ENCODE results near the gene ZNF469. TPM values are rescaled to one million over a fixed set of nuclear protein-coding genes. Genes with fewer than 3 reads are reported as not detected.
"Not testable (repeated sequence)": the region's sequence is repeated elsewhere in the genome, so short reads cannot be mapped to it uniquely, and the experiment has no call there.

The ZNF469 gene
- total RNA-seq, 1 experiment from 2014 or later: 1.7 TPM

GRCh38 chr16:88355389-88356123, 27.2 kb upstream of the ZNF469 start:
- in situ Hi-C loops (cut with HindIII; ENCODE audit: low pct_unique_long_range_greater_than_20kb, low sequenced_read_pairs): no loop called here
- no peak for DNase-seq (ENCODE audit: low read depth)

- in situ Hi-C loops (cut with HindIII; ENCODE audit: low pct_unique_long_range_greater_than_20kb, low sequenced_read_pairs): no loop called here
- no peak for DNase-seq (ENCODE audit: low read depth)
Observed at GRCh38 chr16:88356124-88356726, 26.5 kb upstream of the ZNF469 start.

DNA sequence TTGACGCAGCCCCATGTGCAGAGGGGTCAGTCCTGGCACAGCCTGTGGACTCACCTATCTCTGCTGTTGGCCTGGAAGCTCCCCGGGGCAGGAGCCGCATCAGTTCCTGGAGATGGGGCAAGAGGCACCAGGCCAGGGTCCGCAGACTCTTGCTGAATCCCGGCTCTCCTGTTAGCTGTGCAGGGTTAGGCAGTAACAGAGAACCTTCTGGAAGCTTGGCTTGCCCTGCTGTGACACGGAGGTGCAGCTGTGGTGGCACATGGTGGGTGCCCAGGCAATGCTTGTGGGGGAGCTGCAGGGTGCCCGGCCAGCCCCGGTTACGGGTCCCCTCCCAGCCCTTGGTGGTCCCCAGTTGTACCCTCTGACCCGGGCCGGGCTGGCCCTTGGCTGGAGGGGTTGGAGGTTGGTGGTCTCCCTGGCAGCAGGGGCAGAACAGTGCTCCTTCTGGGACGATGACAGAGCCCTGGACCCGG, 26.0 kb upstream of the ZNF469 start:
- in situ Hi-C loops (cut with HindIII; ENCODE audit: low pct_unique_long_range_greater_than_20kb, low sequenced_read_pairs): no loop called here

GRCh38 chr16:88357317-88358022, 25.3 kb upstream of the ZNF469 start:
- DNase-seq (ENCODE audit: low read depth): no peak
- in situ Hi-C loops (cut with HindIII; ENCODE audit: low pct_unique_long_range_greater_than_20kb, low sequenced_read_pairs): no loop called here

More for the DNA sequence above, 26.0 kb upstream of the ZNF469 start:
- no peak for DNase-seq (ENCODE audit: low read depth)

GRCh38 chr16:88358023-88358420, 24.7 kb upstream of the ZNF469 start:
- in situ Hi-C loops (cut with HindIII; ENCODE audit: low pct_unique_long_range_greater_than_20kb, low sequenced_read_pairs): no loop called here

GRCh38 chr16:88359008-88359407, 23.8 kb upstream of the ZNF469 start:
- no peak for DNase-seq (ENCODE audit: low read depth)
- in situ Hi-C loops (cut with HindIII; ENCODE audit: low pct_unique_long_range_greater_than_20kb, low sequenced_read_pairs): no loop called here

More at GRCh38 chr16:88358023-88358420, 24.7 kb upstream of the ZNF469 start:
- no peak for DNase-seq (ENCODE audit: low read depth)

- in situ Hi-C loops (cut with HindIII; ENCODE audit: low pct_unique_long_range_greater_than_20kb, low sequenced_read_pairs): not testable (repeated sequence)
Observed at GRCh38 chr16:88360401-88360800, 22.4 kb upstream of the ZNF469 start.

GRCh38 chr16:88360999-88361398, 21.8 kb upstream of the ZNF469 start:
- in situ Hi-C loops (cut with HindIII; ENCODE audit: low pct_unique_long_range_greater_than_20kb, low sequenced_read_pairs): no loop called here
- no peak for DNase-seq (ENCODE audit: low read depth)

More at GRCh38 chr16:88360401-88360800, 22.4 kb upstream of the ZNF469 start:
- not testable (repeated sequence) for DNase-seq (ENCODE audit: low read depth)

DNA sequence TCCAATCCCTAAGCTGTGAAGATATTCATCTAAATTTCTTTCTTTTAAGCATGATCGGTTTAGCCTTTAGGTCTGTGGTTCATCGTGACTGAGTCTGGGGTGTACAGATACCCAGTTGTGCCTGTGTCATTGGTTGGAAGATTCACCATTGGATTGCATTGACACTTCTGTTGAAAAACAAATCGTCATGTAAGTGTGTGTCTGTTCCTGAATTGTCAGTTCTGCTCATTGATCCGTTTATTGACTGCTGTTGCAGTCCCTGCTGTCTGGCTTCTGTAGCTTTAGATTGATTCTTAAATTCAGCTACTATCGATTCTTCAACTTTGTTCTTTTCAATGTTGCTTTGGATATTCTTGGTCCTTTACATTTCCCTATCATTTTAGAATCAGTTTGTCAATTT, 21.0 kb upstream of the ZNF469 start:
- in situ Hi-C loops (cut with HindIII; ENCODE audit: low pct_unique_long_range_greater_than_20kb, low sequenced_read_pairs): no loop called here
- DNase-seq (ENCODE audit: low read depth): no peak

- in situ Hi-C loops (cut with HindIII; ENCODE audit: low pct_unique_long_range_greater_than_20kb, low sequenced_read_pairs): no loop called here
- DNase-seq (ENCODE audit: low read depth): no peak
Observed at GRCh38 chr16:88363239-88363891, 19.4 kb upstream of the ZNF469 start.

DNA sequence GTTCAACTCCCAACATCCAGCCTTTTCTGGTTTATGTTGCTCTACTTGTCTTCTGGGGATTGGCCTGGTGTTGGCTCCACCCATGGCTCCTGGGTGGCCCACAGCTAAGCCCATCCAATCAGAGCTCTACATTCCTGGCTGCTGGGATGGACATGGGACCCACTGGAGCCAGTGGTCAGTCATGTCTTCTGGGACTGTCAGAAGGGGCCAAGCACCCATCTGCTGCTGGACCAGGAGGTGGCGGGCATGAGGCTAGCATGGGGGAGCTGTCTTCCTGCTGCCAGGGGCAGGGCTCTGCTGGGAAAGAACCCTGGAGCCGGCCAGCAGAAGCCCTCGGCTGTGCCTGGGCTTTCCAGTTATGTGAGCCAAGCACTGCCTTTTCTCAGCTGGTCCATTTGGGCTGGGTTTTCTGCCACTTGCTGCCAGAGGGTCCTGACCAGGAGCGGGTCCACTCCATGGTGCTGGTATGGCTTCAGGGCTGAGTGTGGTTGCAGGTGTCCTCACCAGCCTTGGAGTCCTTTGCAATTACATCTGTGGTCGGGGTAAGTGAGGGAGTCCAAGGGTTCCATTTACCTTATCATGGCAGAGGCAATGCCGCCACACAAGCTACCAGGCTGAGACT, 17.4 kb upstream of the ZNF469 start:
- DNase-seq (ENCODE audit: low read depth): no peak
- in situ Hi-C loops (cut with HindIII; ENCODE audit: low pct_unique_long_range_greater_than_20kb, low sequenced_read_pairs): no loop called here

GRCh38 chr16:88366032-88366703, 16.6 kb upstream of the ZNF469 start:
- no peak for DNase-seq (ENCODE audit: low read depth)
- in situ Hi-C loops (cut with HindIII; ENCODE audit: low pct_unique_long_range_greater_than_20kb, low sequenced_read_pairs): no loop called here

DNA sequence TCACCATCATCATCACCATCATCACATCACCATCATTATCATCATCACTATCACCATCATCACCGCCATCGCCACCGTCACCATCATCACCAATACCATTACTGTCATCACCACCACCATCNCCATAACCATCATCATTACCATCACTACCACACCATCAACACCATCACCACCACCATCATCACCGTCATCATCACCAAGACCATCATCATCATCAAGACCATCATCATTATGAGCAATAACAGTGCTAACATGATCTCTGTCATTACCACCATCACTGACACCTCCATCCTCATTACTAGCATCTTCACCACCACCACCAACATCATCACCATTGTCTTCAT, 16.1 kb upstream of the ZNF469 start:
- DNase-seq (ENCODE audit: low read depth): no peak
- in situ Hi-C loops (cut with HindIII; ENCODE audit: low pct_unique_long_range_greater_than_20kb, low sequenced_read_pairs): no loop called here

- DNase-seq (ENCODE audit: low read depth): no peak
- in situ Hi-C loops (cut with HindIII; ENCODE audit: low pct_unique_long_range_greater_than_20kb, low sequenced_read_pairs): no loop called here
Observed at GRCh38 chr16:88367560-88367959, 15.2 kb upstream of the ZNF469 start.

- DNase-seq (ENCODE audit: low read depth): no peak
- in situ Hi-C loops (cut with HindIII; ENCODE audit: low pct_unique_long_range_greater_than_20kb, low sequenced_read_pairs): no loop called here
Observed at GRCh38 chr16:88368036-88368435, 14.7 kb upstream of the ZNF469 start.

DNA sequence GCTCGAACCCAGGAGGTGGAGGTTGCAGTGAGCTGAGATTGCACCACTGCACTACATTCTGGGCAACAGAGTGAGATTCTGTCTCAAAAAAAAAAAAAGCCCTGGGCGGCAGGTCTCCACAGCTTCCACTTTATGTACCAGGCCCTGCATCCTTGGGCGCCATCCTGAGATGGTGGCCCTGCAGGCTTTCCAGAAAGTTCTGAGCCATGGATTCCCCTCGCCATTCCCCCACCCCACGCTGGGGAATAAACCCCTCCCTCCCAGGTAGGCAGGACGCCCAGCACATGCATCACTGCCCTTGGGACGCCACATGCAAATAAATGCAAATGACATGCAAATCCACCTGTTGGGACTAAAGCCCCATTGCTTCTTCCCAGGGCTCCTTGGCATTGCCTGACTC, 13.8 kb upstream of the ZNF469 start:
- no peak for DNase-seq (ENCODE audit: low read depth)
- in situ Hi-C loops (cut with HindIII; ENCODE audit: low pct_unique_long_range_greater_than_20kb, low sequenced_read_pairs): no loop called here

DNA sequence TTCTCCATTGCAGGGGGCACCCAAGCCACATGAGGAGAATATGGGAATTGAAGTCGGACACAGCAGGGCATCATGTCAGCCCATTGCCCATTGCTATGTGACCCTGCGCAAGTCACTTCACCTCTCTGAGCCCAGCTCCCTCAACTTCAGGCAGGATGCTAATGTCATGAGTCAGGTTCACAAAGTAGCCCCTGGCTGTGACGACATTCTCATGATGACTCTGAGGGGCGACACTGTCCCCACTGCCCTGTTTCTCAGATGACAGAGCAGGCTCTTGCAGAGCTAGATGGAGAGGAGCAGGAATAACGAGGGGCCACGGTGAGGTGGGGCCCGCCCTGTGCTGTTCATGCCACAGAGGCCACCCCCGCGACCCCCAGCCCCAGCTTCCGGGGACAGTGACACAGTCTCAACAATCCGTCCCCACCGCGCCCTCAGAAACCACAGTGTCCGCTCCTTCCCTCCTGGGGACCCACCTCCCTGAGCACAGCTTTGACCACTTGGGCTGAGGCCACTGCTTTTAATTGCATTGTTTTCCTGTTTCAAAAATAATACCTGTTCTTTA, 13.2 kb upstream of the ZNF469 start:
- no peak for DNase-seq (ENCODE audit: low read depth)
- in situ Hi-C loops (cut with HindIII; ENCODE audit: low pct_unique_long_range_greater_than_20kb, low sequenced_read_pairs): no loop called here

- in situ Hi-C loops (cut with HindIII; ENCODE audit: low pct_unique_long_range_greater_than_20kb, low sequenced_read_pairs): no loop called here
- DNase-seq (ENCODE audit: low read depth): no peak
Observed at GRCh38 chr16:88370365-88370764, 12.4 kb upstream of the ZNF469 start.

Measured in Caki2 (cell line).